Spleen (tissue), 7 donors: ENCODE measurements around the gene EME1.

Experiments used
- CTCF ChIP-seq, 11 experiments: fragments of 200-600 bp in 7 of 11; fragments of 450-650 bp in 4 of 11; sonication (generic) in 4 of 11; IDR thresholded peaks in 8 of 11; conservative IDR thresholded peaks in 3 of 11; 1 replicate in 7 of 11; 2 replicates in 4 of 11; pipeline versions ENCODE4 v1.4.0 to v1.8.0; 2016 to 2021; ENCODE audit warnings: antibody characterized with exemption in 11 of 11, inconsistent platforms in 4 of 11, mild to moderate bottlenecking in 1 of 11
- POLR2A ChIP-seq, 3 donors: fragments of 450-650 bp; IDR thresholded peaks; one replicate each; pipeline ENCODE4 v1.5.1; 2017; ENCODE audit warnings: antibody characterized with exemption in 3 of 3, mild to moderate bottlenecking in 1 of 3
- POLR2AphosphoS5 ChIP-seq, 3 donors: sonication (generic); formaldehyde crosslinking; IDR thresholded peaks; one replicate each; pipeline ENCODE4 v1.5.1; 2017; ENCODE audit warnings: antibody characterized with exemption in 3 of 3
- donor health status: DM: no; HTN: no; CAD: no; lungs with moderate emphysema.
- donor health status: DM: no; HTN: no; CAD: no.
- donor health status: DM: no; HTN: no; CAD: no.

GRCh38 chr17:50412188-50412732 is 39.2 kb downstream of the EME1 start:
- TF ChIP-seq CTCF (IDR thresholded peaks at IDR 0.05 in 8 of 11, conservative IDR thresholded peaks at IDR 0.05 in 3 of 11) (no peak), POLR2A (IDR thresholded peaks at IDR 0.05) (no peak), POLR2AphosphoS5 (IDR thresholded peaks at IDR 0.05) (no peak)
